GM19035 (cell line): ENCODE measurements around the gene OR3A1.
"Not testable (repeated sequence)": the region's sequence is repeated elsewhere in the genome, so short reads cannot be mapped to it uniquely, and the experiment has no call there.

Experiments
- ATAC-seq: cut with Tn5 transposase; IDR thresholded peaks from one replicate; pipeline ENCODE4 v1.9.1; 2021; ENCODE audit not compliant: unreplicated experiment

Gene OR3A1, protein sequence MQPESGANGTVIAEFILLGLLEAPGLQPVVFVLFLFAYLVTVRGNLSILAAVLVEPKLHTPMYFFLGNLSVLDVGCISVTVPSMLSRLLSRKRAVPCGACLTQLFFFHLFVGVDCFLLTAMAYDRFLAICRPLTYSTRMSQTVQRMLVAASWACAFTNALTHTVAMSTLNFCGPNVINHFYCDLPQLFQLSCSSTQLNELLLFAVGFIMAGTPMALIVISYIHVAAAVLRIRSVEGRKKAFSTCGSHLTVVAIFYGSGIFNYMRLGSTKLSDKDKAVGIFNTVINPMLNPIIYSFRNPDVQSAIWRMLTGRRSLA

GRCh38 chr17:3298260-3298659 is at the start of gene OR3A1:
Gene OR3A1, minus strand, starts transcription at chr17:3298360. Its CDS starts 5,778 bp downstream, at chr17:3292582.
- no peak for ATAC-seq

DNA sequence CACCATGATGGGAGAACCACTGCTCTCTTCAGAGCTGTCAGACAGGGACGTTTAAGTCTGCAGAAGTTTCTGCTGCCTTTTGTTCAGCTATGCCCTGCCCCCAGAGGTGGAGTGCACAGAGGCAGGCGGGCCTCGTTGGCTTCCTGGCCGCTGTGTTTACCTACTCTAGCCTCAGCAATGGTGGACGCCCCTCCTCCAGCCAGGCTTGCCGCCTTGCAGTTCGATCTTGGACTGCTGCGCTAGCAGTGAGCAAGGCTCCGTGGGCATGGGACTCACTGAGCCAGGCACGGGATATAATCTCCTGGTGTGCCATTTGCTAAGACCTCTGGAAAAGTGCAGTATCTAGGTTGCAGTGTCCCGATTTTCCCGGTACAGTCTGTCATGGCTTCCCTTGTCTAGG is 44.6 kb upstream of the OR3A1 start:
- not testable (repeated sequence) for ATAC-seq

DNA sequence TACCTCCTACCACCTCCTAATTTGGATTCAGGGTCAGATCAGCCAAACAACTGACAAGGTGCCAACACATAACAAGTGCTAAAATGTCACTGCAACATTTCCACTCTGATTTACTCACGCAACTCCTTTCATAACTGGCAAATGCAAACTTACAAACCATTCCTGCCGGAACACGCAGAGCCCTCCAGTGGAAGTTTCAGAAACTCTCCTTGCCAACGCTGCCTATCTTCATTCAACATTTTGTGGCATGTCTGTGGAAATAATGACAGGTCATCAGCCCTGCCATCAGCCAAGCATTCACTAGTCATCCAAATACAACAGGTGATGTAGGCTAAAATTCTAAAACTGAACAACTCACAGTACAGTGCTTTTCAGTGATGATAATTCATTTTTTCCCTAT is 37.7 kb upstream of the OR3A1 start:
- no peak for ATAC-seq

- ATAC-seq, result no peak
Measured at GRCh38 chr17:3318336-3318735, 20.2 kb upstream of the OR3A1 start.

GRCh38 chr17:3316836-3317235 is 18.7 kb upstream of the OR3A1 start:
- ATAC-seq, result no peak

DNA sequence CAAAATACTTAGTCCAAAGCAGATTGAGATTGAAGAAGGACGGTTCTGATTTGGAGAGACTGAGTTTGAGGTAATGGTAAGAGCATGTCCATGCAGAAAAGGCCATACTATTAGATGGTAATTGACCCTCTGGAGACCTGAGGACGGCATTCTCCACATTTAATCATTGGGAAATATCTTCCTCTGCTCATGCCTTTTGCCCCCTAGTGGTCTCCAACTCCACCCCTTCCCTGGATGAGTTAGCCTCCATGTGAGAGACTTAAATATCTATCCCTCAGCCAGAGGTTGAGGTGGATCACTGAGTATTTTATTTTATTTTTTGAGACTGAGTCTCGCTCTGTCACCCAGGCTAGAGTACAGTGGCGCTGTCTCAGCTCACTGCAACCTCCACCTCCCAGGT is 10.4 kb upstream of the OR3A1 start:
- ATAC-seq, result no peak

DNA sequence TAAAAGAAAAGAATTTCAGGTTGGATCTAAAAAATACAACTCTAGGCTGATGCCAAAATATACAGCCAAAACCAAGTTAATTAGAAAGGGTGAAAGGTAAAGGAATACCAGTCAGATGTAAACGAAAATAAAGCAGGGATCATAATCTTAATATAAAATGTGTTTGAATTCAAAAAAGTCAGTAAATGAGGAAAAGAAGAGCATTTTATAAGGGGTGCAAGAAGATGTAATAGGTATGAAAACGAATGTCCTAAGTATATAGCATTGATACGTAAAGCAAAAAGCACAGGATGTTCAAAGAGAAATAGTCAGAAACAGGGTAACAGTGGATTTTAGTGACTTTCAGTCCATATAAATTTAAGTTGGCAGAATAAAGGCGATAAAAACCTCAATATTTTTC is 2.5 kb downstream of the OR3A1 start:
- no peak for ATAC-seq

DNA sequence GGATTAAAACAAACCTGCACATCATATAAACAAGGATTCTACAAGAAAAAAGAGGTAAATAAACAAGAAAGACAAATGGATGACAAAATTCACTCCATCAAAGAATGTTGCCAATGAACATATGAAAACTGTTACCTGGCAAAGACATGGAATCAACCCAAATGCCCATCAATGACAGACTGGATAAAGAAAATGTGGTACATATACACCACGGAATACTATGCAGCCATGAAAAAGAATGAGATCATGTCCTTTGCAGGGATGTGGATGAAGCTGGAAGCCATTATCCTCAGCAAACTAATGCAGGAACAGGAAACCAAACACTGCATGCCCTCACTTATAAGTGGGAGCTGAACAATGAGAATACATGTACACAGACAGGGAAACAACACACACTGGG is 4.6 kb downstream of the OR3A1 start:
- ATAC-seq, result not testable (repeated sequence)

GRCh38 chr17:3282901-3283300 is 15.3 kb downstream of the OR3A1 start:
- ATAC-seq, result no peak

DNA sequence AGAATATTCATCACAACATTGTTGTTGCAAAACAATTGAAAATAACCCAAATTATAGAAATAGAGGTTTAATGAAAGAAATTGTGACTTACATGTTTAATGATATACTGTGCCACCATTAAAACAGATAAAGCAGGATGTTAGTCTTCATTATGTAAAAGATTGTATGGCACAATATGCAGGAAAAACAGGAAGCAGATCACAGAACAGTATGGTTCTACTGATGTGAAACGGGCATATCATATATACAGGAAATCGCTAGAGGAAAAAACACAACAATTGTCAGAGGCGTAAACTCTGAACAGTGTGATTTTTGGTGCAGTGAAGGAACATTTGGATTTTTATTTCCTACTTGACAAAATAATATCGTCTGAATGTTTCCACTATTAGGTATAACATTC is 22.0 kb downstream of the OR3A1 start:
- no peak for ATAC-seq

DNA sequence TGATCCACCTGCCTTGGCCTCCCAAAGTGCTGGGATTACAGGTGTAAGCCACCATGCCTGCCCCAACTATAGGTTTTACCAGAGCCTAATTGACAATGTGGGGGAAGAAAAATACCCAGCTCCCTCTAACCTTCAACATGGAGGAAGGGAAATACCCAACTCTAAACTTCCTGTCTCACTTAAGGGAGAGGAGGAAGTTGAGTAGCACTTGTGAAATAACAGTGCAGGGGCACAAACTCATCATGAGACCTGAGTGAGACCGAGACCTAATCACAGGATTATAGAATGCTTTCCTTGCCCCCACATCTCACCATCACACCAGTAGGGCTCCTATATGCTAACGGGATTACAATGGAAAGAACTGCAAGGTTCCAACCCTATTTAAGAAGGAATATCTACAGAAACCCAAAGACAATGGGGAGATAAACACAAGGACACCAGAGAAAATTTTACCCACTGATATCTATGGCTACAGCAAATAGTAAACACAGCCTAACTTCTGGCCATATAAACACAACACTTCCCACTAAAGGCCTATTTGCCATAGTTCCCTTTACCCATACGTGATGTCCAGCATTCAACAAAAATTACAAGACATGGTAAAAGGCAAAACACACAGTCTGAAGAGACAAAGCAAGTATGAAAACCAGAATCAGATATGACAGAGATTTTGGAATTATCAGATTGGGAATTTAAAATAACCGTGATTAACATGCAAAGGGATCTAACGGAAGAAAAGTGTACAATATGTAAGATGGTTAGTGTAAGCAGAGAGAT is 26.9 kb downstream of the OR3A1 start:
- no peak for ATAC-seq

DNA sequence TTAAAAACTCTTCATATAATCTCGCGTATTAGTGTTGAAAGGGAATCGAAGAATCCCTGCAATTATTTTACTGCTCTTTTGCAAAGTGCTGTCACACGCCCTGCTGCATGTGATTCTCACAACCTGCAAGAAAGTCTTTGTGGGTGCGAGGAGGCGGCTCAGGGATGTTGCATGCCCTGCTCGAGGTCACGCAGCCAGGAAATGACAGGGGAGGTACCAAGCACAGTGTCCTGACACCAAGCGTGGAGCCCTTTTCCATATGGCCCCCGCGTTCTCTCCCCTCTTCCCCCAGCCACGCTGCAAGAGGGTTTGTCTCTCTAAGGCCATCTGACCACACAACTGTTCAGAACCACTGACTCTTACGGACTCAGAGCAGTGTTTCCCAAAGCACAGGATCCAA is 37.6 kb downstream of the OR3A1 start:
- ATAC-seq, result no peak

- ATAC-seq, result no peak
Measured at GRCh38 chr17:3260163-3260562, 38.0 kb downstream of the OR3A1 start.

- ATAC-seq, result no peak
Measured at GRCh38 chr17:3256575-3256974, 41.6 kb downstream of the OR3A1 start.

DNA sequence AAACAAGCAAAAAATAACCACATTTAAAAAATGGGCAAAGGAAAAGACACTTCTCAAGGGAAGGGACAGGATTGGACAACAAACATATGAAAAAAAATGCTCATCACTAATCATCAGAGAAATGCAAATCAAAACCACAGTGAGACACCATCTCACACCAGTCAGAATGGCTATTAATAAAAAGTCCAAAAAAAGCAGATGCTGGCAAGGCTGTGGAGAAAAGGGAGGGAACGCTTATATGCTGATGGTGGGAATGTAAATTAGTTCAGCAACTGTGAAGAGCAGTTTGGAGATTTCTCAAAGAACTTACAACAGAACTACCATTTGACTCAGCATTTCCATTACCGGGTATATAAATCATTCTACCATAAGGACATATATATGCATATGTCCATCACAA is 49.1 kb downstream of the OR3A1 start:
- not testable (repeated sequence) for ATAC-seq

DNA sequence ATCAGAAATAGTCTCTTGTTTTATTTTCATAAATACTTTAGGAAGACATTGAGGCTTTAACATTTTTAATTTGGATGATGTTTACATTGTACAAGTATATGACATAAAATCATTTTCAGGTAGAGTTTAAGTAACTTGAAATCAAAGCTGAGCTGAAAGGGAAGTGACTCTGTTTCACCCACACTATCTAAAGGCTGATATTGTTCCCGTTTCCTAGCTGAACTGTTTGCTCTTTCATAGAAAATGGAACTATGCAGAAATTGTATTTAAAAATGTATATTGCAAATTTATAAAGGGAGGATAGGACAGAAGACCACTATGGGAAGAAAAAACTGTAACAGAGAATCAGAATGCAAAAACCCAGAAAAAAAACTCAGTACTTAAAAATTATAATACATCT is 53.3 kb downstream of the OR3A1 start:
- ATAC-seq, result not testable (repeated sequence)

- not testable (repeated sequence) for ATAC-seq
Measured at GRCh38 chr17:3241044-3241443, 57.1 kb downstream of the OR3A1 start.
